NCI-H526 treated with DMSO at 0.1 percent for 48 hours (cell line): ENCODE measurements around the gene SLCO2A1.

Experiments used
- DNase-seq: peaks from one replicate; lab custom pipeline; 2025; lab: John Stamatoyannopoulos, UW

SLCO2A1 gene

DNA sequence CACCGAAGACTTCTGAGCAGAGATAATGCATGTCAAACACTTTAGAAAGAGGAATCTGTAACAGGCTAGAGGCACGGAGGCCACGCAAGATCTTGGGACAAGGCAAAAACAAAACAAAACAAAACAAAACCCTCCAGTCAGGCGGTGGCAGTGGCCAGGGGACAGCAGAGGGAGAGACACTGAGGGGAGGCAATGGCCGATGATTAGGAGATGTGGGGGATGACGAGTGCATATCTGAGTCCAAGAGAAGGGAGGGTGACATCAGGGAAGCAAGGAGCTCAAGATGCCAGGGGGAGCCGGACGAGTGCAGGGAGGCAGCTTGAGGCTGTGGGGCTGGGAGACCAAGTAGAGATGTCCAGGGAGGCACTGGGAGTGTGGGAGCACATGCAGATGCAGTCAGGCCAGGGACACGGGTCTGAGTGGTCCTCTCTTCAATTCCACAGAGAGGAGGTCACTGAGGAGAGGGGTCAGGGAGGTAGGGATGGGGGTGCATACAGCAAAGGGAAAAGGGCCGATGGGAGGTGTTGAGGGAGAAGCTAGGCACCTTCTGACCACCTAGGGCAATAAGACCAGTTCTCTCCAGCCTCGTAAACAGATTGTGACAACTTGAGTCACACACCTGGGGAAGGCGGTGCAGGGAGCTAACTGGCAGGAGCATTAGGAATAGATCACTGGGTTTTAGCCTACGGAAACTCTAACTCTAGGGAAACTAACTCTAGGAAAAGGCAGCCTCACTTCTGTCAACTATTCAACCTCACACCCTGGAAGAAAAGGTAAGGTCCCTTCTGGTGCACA, 29.6 kb downstream of the SLCO2A1 start:
- no peak for DNase-seq

- no peak for DNase-seq
Measured at GRCh38 chr3:133998691-133999241, 31.0 kb downstream of the SLCO2A1 start.

DNA sequence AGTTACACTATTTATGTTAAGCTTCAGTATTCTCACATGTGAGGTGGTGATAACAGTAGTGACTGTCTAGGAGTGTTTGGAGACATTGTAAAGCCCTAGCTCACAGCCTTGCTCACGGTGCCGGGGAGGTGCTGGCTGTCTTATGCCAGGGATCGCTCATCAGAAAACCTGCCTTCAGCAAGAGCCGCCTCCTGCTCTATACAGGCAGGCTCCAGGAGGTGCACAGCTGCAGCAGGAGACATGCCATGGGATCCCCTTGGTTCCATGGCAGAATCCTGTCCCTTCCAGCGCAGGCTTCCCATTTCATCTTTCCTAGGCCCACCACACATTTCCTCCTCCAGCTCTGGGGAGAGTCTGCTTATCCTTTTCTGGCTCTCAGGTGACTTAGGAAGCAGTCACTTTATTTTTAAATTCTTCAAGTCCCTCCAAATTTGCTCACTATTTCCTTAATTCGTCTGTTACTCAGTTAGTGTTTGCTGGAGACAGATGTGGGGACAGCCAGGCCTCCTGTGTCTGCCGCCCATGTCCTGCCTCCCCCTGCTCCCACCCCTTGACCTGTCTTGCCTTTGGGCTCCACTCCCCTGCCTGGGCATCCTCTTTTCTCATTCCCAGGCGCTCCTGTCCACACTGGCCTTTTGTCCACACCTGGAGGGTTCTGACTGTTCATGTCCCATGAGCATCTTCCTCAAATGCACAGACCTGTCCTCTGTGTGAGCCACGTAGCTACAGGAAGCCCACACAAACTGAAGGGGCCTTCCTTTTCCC, 31.7 kb downstream of the SLCO2A1 start:
- DNase-seq, result no peak

DNA sequence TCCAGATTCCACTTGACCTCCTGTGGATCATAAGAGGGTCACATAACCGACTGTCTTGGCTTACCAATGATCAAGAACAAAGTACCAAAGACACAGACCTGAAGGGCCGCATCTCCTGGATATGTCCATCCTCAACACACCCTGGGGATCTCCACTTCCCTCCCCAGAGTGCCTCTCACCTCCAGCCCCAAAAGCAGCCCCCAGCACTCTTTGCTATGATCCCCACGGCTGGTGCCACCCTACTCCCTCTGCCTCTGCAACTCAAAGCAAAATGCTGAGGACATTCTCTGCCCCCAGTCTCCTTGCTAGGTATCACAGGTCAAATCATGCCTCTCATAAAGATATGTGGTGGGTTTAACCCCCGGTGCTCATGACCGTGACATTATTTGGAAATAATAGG, 32.7 kb downstream of the SLCO2A1 start:
- no peak for DNase-seq

DNA sequence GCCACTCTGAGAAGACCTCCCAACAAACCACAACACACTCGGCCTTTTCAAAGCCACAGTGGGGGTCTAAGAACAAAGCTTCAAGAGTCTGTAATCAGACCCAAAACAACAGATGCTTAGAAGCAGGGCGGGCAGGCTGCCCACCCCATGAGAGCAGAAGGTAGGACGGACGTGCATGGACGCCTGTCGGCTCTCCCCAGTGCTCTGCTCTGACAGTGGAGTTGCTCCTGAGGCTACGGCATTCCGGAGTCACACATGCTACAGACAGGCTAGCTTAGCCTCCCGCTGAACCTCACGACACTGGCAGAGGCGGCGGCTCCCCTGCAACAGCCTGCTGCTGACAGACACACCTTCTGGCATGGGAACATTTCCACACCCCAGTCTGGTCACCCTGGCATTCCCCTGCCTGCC, 33.5 kb downstream of the SLCO2A1 start:
- no peak for DNase-seq

DNA sequence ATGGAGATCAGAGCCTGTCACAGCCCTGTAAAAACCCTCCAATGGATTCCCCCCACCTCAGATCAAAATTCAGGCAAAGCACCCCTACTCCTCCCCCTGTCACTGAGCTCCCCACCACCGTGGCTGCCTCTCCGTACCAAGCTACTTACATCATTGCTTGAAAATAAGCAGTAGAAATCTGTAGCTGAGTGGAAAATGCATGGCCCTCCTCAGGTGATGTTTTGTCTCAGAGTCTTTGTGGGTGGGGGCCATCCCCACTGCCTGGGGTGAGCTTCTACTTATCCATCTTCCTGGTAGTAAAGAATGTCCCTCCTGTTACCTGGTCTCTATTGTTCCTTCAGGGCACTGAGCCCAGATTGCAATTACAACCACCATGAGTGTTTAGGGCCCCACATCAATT, 34.5 kb downstream of the SLCO2A1 start:
- no peak for DNase-seq

DNA sequence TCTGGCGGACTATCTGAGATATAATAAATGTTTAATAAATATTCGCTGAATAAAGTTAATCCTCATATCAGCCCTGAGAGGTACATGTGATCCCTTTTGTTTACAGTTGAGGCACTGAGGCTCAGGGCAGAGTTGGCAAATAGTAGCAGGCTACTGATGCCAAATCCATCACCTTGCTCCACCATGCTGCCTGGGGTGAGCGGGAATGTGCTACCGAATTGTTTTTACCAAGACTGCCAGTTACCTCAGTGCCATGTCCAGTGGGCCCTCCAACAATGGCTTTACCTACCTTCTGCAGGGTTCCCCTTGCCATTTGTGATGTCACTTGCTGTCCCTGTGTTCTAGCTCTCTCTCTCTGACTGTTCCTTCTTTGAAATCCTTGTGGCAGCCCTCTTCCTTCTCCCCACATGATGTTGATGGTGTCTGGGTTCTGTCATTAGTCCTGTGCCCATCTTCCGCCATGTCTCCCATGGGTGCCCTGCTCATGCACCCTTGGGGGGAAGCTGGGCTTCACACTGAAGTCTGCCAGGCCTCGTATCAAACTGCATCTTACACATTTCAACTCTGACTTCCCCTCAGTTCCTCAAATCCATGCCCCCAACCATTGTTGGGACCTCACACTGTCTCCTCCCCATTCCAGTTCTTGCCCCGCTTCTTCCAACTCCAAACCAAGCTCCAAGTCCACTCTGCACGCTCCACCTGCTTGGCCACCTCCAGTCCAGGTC, 35.4 kb downstream of the SLCO2A1 start:
- DNase-seq, result no peak

- no peak for DNase-seq
Measured at GRCh38 chr3:133992951-133993620, 36.6 kb downstream of the SLCO2A1 start.

GRCh38 chr3:133992381-133992780, 37.3 kb downstream of the SLCO2A1 start:
- DNase-seq, result no peak

GRCh38 chr3:133991637-133992036, 38.1 kb downstream of the SLCO2A1 start:
- no peak for DNase-seq

DNA sequence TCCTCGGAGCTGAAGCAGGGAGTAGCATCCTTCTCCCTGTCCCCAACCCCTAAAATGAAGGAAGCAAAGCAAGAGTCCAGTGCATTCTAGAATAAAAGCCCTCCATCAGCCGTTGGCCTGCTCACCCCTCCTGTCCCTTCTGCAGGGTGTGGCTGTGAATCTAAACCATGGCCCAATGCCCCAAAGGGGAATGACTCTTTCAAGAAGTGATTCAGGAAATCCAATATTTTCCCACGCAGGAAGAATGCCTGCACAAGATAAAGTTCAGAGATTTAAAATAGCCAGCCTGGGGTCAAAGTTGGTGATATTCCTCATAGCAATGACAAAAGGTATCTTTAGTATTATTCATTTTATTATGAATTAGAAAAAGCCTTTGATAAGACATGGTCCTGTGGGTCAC, 38.5 kb downstream of the SLCO2A1 start:
- no peak for DNase-seq

- no peak for DNase-seq
Measured at GRCh38 chr3:133989936-133990702, 39.6 kb downstream of the SLCO2A1 start.

DNA sequence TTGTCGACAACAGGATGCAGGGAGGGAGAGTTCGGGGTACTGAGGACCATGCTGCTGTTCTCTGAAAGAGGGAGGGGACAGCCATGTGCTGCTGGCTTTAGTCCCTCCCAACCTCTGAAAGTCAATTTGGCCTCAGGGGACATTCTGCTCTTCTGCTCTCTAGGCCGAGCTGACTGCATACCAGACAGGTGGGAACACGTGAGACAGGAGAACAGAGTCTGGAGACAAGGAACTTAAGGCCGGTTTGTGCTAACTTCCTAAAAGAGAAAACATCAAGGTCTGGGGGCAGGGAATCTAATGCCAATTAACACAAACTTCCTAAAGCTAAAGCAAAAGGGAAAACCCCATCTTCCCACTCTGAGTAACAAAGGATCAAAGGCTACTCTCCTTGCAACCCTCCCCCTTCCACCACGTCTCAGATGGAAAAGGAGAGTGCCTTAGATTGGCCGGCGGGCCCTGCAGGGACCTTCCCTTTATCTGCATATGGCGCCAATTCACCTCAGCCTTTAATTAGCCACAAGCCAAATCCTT, 41.0 kb downstream of the SLCO2A1 start:
- DNase-seq, result no peak

- DNase-seq, result no peak
Measured at GRCh38 chr3:133987948-133988484, 41.7 kb downstream of the SLCO2A1 start.

DNA sequence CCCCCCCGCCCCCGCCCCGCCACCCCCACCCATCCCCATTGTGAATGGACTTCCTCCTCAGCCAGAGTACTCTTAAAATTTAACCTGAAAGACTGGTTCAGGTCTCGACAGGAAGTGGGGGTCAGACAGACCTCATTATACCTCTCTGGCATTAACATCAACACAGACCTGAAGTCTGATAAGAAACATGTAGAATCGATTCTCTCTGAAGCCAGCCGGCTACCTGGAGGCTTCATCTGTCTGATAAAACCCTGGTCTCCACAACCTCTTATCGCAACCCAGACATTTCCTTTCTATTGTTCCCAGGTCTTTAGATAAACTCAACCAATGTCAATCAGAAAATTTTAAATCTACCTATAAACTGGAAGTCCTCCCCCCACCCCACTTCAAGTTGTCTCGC, 42.6 kb downstream of the SLCO2A1 start:
- no peak for DNase-seq

DNA sequence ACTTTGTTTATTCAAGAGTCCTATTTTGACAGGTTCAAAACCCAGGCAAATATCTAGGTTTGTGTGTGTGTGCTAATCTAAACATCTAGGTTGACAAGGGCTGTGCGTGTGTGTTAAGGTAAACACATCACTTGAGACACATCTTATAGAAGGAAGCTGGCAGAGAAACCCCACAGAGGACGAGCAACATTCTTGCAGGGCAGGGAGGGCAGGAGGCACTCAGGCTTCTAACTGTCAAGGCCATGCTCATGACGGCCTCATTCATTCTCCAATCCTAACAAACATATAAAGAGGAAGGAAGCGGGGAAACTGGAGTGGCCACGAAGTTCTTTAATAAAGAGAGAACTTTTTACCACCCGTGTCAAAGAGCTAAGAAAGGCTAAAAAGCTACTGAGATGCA, 43.4 kb downstream of the SLCO2A1 start:
- no peak for DNase-seq

GRCh38 chr3:133984975-133985374, 44.8 kb downstream of the SLCO2A1 start:
- DNase-seq, result no peak

GRCh38 chr3:133983576-133984560, 45.9 kb downstream of the SLCO2A1 start:
- DNase-seq, result no peak

DNA sequence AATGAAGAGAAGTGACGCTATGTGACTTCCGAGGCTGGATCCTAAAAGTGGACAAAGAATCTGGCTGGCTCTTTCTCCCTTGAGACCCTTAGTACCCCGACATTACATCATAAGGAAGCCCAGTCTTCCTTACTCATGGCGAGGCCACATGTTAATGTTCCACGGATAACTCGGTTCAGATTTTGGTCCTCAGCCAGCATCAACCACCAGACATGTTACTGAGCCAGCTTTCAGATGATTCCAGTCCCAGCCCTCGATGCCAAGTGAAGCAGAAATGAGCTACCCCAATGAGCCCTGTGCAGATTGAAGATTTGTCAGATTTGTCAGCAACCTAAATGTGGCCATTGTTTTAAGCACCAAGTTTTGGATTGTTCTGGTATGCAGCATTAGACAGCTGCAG, 46.6 kb downstream of the SLCO2A1 start:
- DNase-seq, result no peak
